ENCODE data around the gene CLTCL1. TPM values are rescaled to one million over a fixed set of nuclear protein-coding genes. Genes with fewer than 3 reads are reported as not detected.

Gene CLTCL1
- total RNA-seq, 1 donor from 2014 or later = 3.4 TPM

DNA sequence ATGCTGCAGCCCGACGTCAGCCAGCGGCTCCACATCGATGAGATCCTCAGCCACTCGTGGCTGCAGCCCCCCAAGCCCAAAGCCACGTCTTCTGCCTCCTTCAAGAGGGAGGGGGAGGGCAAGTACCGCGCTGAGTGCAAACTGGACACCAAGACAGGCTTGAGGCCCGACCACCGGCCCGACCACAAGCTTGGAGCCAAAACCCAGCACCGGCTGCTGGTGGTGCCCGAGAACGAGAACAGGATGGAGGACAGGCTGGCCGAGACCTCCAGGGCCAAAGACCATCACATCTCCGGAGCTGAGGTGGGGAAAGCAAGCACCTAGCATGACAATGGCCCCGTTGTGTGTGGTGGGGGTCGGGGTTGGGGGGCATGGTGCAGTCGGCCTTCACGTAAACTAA is 159.4 kb downstream of the CLTCL1 start:
- DNase-seq (ENCODE audit: low spot score) = no peak

GRCh38 chr22:19131685-19132015 is 159.9 kb downstream of the CLTCL1 start:
- DNase-seq (ENCODE audit: low spot score) = no peak

DNA sequence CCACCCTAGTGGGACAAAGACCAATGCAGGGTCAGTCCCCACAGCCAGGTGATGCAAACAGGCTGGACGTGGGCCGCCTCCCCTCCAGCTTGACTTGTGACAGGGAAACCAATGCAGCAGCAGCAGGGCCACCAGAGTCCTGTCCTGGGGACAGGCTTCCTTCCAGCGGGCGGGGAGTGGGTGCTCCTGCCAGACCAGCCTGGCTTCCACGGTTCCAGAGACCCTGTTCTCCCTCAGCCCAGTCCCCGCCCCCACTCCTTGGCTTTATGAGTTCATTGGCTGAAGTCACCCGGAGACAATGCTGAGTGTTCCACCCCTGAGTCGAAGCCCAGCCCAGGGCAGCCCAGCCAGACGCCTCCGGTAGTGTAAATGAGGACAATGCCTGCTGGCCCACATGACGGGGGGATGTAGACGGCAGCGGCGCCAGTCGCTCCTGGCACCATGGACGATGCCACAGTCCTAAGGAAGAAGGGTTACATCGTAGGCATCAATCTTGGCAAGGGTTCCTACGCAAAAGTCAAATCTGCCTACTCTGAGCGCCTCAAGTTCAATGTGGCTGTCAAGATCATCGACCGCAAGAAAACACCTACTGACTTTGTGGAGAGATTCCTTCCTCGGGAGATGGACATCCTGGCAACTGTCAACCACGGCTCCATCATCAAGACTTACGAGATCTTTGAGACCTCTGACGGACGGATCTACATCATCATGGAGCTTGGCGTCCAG is 160.4 kb downstream of the CLTCL1 start, which contains the start of gene TSSK2:
Gene TSSK2 (plus strand): TSS at position 350 of the 726 bp plus-strand sequence. CDS start 92 bp downstream, at position 442.
- no peak for DNase-seq (ENCODE audit: low spot score)

DNA sequence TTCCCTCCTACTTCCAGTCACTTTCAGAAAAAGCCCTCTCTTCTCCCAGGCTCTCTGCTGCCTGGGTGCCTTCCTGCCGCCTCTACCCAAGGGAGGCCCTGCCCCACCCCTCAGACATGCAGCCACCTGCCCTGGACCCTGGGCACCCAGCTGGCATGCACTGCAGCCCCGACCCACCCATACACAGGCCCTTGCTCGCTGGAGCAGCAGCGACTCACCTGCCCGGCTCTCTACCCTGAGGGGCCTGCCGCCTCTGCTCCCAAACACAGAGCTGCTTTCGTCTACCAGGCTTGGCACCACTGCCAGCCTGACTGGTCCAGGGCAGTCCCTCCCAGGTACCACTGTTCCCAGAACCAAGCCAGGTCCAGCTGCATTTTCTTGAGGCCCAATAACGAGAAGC is 161.6 kb downstream of the CLTCL1 start:
- no peak for DNase-seq (ENCODE audit: low spot score)

Other genes starting within 250 kb of the CLTCL1 start
- 104 TPM for gene DGCR2, start 169.3 kb downstream of the CLTCL1 start, total RNA-seq
- gene TSSK2, start 160.4 kb downstream of the CLTCL1 start, total RNA-seq = not detected
- gene ESS2, start 147.1 kb downstream of the CLTCL1 start, total RNA-seq = 17.3 TPM
- not detected for gene GSC2, start 141.4 kb downstream of the CLTCL1 start, total RNA-seq
- gene SLC25A1, start 113.0 kb downstream of the CLTCL1 start, total RNA-seq = 130 TPM
- gene HIRA, start 140.0 kb upstream of the CLTCL1 start, total RNA-seq = 25.2 TPM
- gene MRPL40, start 140.8 kb upstream of the CLTCL1 start, total RNA-seq = 25.7 TPM
- gene C22orf39, start 156.0 kb upstream of the CLTCL1 start, total RNA-seq = 33.3 TPM
- 50.4 TPM for gene UFD1, start 187.5 kb upstream of the CLTCL1 start, total RNA-seq
- 1.6 TPM for gene CDC45, start 188.2 kb upstream of the CLTCL1 start, total RNA-seq
- gene CLDN5, start 232.7 kb upstream of the CLTCL1 start, total RNA-seq = 27.5 TPM